HL-60 (cell line): Measurements from ENCODE around the gene FUBP1.

Experiments used
- POLR2AphosphoS5 ChIP-seq: IDR thresholded peaks from 2 replicates; pipeline ENCODE4 v1.6.1; 2012; ENCODE audit warnings: low read depth
- TF ChIP-seq, protein P1 (sequence below): IDR thresholded peaks from one replicate; pipeline ENCODE4 v1.5.1; 2011; ENCODE audit warnings: low read length, control low read depth, inconsistent platforms; ENCODE audit not compliant: insufficient read depth

DNA sequence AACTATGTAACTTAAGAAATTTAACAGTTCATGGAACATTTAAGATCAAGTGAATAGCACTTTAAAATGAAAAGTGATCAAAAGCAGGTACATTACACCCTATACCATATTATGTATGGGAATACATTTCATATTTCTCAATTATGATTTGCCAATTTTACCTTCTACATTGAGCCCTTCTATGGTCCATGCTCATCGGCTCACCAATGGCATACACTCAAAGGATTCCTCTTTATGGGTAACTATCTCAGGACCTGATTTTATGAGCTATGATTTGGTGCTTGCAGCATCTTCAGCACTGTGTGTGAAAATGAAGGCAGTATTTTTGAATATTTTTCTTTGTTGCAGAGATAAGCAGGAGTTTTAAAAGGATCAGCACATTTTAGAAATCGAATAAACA is 33.5 kb downstream of the FUBP1 start:
- TF ChIP-seq, protein P1, sequence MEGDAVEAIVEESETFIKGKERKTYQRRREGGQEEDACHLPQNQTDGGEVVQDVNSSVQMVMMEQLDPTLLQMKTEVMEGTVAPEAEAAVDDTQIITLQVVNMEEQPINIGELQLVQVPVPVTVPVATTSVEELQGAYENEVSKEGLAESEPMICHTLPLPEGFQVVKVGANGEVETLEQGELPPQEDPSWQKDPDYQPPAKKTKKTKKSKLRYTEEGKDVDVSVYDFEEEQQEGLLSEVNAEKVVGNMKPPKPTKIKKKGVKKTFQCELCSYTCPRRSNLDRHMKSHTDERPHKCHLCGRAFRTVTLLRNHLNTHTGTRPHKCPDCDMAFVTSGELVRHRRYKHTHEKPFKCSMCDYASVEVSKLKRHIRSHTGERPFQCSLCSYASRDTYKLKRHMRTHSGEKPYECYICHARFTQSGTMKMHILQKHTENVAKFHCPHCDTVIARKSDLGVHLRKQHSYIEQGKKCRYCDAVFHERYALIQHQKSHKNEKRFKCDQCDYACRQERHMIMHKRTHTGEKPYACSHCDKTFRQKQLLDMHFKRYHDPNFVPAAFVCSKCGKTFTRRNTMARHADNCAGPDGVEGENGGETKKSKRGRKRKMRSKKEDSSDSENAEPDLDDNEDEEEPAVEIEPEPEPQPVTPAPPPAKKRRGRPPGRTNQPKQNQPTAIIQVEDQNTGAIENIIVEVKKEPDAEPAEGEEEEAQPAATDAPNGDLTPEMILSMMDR = no peak
- TF ChIP-seq POLR2AphosphoS5 = no peak
